HCT116 (cell line): Measurements from ENCODE around the gene HNRNPA2B1. TPM values are rescaled to one million over a fixed set of nuclear protein-coding genes. Genes with fewer than 3 reads are reported as not detected.

Experiments
- ATAC-seq: fragments of 200-7000 bp; cut with Tn5 transposase; 2 replicates; pipeline ENCODE4 v1.9.1; 2020; ENCODE audit warnings: mild to moderate bottlenecking, moderate library complexity
- BruUV-seq: library from RNA; stranded (reverse); fragments of 400-500 nt; replicated peaks from 2 replicates; lab custom pipeline; 2021; lab: Mats Ljungman, UMichigan
- CTCF ChIA-PET: fragments of 300-600 bp; sonication (Branson Sonifier 250); formaldehyde crosslinking; loops from one replicate; lab custom pipeline; 2021; ENCODE audit warnings: antibody characterized with exemption; lab: Charles Lee
- POLR2A ChIA-PET: fragments of 300-600, 350-600 bp; sonication (Branson Sonifier 250); formaldehyde crosslinking; loops from one replicate; lab custom pipeline; 2021; ENCODE audit warnings: antibody characterized with exemption; lab: Charles Lee
- RAD21 ChIA-PET, 2 experiments: fragments of 300-600 bp; sonication (Branson Sonifier 250); formaldehyde crosslinking; loops; one replicate each; lab custom pipeline; 2023; ENCODE audit warnings: low total read pairs in 2 of 2; ENCODE audit not compliant: uncharacterized antibody in 2 of 2, unreplicated experiment in 2 of 2, low non-redundant PET in 1 of 2; lab: Charles Lee
- DNase-seq: peaks from one replicate; pipeline ENCODE4 v3.0.0-alpha.2; 2010; ENCODE audit warnings: low read depth, low spot score
- H2AFZ ChIP-seq: fragments of 200-600 bp; shearing (Covaris generic), sonication (generic); 2 replicates; pipeline ENCODE4 v1.6.1; 2017; ENCODE audit warnings: low read depth, mixed run types, mixed read lengths, antibody characterized with exemption, low read length; ENCODE audit not compliant: poor library complexity, severe bottlenecking
- H3K27ac ChIP-seq: 2 replicates; pipeline ENCODE4 v1.5.1; 2012; ENCODE audit warnings: low read depth, low read length
- H3K27me3 ChIP-seq: fragments of 200-600 bp; sonication (generic); 2 replicates; pipeline ENCODE4 v1.6.1; 2016; ENCODE audit warnings: mixed run types, low read length, mixed read lengths; ENCODE audit not compliant: insufficient read depth
- H3K36me3 ChIP-seq, 2 experiments: fragments of 200-500 bp in 1 of 2; fragments of 200-600 bp in 1 of 2; sonication (Bioruptor generic) in 1 of 2; sonication (generic) in 1 of 2; 2 replicates each; pipeline versions ENCODE4 v1.5.1 to v1.6.1; 2014 to 2016; ENCODE audit warnings: low read length in 2 of 2, inconsistent platforms in 1 of 2, mixed read lengths in 1 of 2, mixed run types in 1 of 2; ENCODE audit not compliant: insufficient read depth in 2 of 2, control insufficient read depth in 1 of 2
- H3K4me1 ChIP-seq, 2 experiments: fragments of 200-600 bp in 1 of 2; sonication (generic) in 1 of 2; 2 replicates each; pipeline versions ENCODE4 v1.5.1 to v1.6.1; 2012 to 2017; ENCODE audit warnings: low read length in 2 of 2, inconsistent platforms in 1 of 2, mild to moderate bottlenecking in 1 of 2, mixed read lengths in 1 of 2, mixed run types in 1 of 2, moderate library complexity in 1 of 2; ENCODE audit not compliant: insufficient read depth in 2 of 2, control insufficient read depth in 1 of 2
- H3K4me2 ChIP-seq: fragments of 200-600 bp; sonication (generic); 2 replicates; pipeline ENCODE4 v1.6.1; 2017; ENCODE audit warnings: mixed run types, low read length, mixed read lengths
- H3K4me3 ChIP-seq, 2 experiments: fragments of 200-600 bp in 1 of 2; sonication (generic) in 1 of 2; replicated peaks in 1 of 2; 2 replicates each; pipeline ENCODE4 v1.5.1; 2011 to 2016; ENCODE audit warnings: low read length in 2 of 2, control low read depth in 1 of 2, low read depth in 1 of 2, mild to moderate bottlenecking in 1 of 2, mixed read lengths in 1 of 2, mixed run types in 1 of 2
- H3K79me2 ChIP-seq: fragments of 200-600 bp; sonication (generic); 2 replicates; pipeline ENCODE4 v1.6.1; 2017; ENCODE audit warnings: mild to moderate bottlenecking, mixed run types, low read length, moderate library complexity, mixed read lengths; ENCODE audit not compliant: insufficient read depth
- H3K9ac ChIP-seq: fragments of 200-600 bp; sonication (generic); 2 replicates; pipeline ENCODE4 v1.6.1; 2016; ENCODE audit warnings: low read length, mixed read lengths
- H3K9me2 ChIP-seq: fragments of 200-600 bp; sonication (generic), shearing (Covaris generic); 2 replicates; pipeline ENCODE4 v1.6.1; 2017; ENCODE audit warnings: mixed run types, mild to moderate bottlenecking, moderate library complexity; ENCODE audit not compliant: insufficient read depth
- H3K9me3 ChIP-seq, 2 experiments: fragments of 200-500 bp in 1 of 2; fragments of 200-600 bp in 1 of 2; sonication (Bioruptor generic) in 1 of 2; sonication (generic) in 1 of 2; 2 replicates each; pipeline ENCODE4 v1.6.1; 2014 to 2017; ENCODE audit warnings: low read length in 2 of 2, mixed read lengths in 2 of 2, inconsistent platforms in 1 of 2, low read depth in 1 of 2, mild to moderate bottlenecking in 1 of 2, mixed run types in 1 of 2, moderate library complexity in 1 of 2; ENCODE audit not compliant: control insufficient read depth in 1 of 2, insufficient read depth in 1 of 2
- H4K20me1 ChIP-seq: fragments of 200-600 bp; sonication (generic), shearing (Covaris generic); 2 replicates; pipeline ENCODE4 v1.6.1; 2017; ENCODE audit warnings: mixed run types, mild to moderate bottlenecking, moderate library complexity; ENCODE audit not compliant: insufficient read depth
- CEBPB ChIP-seq: IDR thresholded peaks from 2 replicates; pipeline ENCODE4 v1.6.1; 2012; ENCODE audit warnings: low read depth
- ELF1 ChIP-seq: IDR thresholded peaks from 2 replicates; pipeline ENCODE4 v1.6.1; 2012; ENCODE audit warnings: low read depth, borderline replicate concordance
- JUND ChIP-seq: IDR thresholded peaks from 2 replicates; pipeline ENCODE4 v1.6.1; 2012
- SP1 ChIP-seq: IDR thresholded peaks from 2 replicates; pipeline ENCODE4 v1.6.1; 2012; ENCODE audit warnings: low read depth
- SRF ChIP-seq: IDR thresholded peaks from 2 replicates; pipeline ENCODE4 v1.6.1; 2012; ENCODE audit warnings: low read depth
- TCF7L2 ChIP-seq: IDR thresholded peaks from 2 replicates; pipeline ENCODE4 v1.7.0; 2011; ENCODE audit warnings: borderline replicate concordance, inconsistent platforms; ENCODE audit not compliant: insufficient read depth, insufficient read length; ENCODE audit errors: extremely low read depth
- YY1 ChIP-seq: IDR thresholded peaks from 2 replicates; pipeline ENCODE4 v1.6.1; 2011; ENCODE audit warnings: low read length, low read depth, moderate library complexity, mild to moderate bottlenecking; ENCODE audit not compliant: insufficient replicate concordance; ENCODE audit errors: extremely low read depth
- ZFX ChIP-seq: fragments of 450-650 bp; IDR thresholded peaks from 2 replicates; pipeline ENCODE4 v1.6.1; 2017
- intact Hi-C: fragments of 100-400 bp; cut with micrococcal nuclease; formaldehyde crosslinking; loops from 2 replicates; pipeline ENCODE4 v1.10.0; 2022
- total RNA-seq: library from RNA; stranded (reverse); gene quantifications from one replicate; pipeline ENCODE4 v1.2.1, GENCODE V29; 2021; ENCODE audit not compliant: unreplicated experiment
- TF ChIP-seq, protein P1 (sequence below): IDR thresholded peaks from 2 replicates; pipeline ENCODE4 v1.6.1; 2012
- TF ChIP-seq, protein P2 (sequence below): IDR thresholded peaks from 2 replicates; pipeline ENCODE4 v1.6.1; 2012; ENCODE audit warnings: low read depth
- TF ChIP-seq, protein P3 (sequence below), 3 experiments: fragments of 200-600 bp in 1 of 3; sonication (generic) in 1 of 3; IDR thresholded peaks in 2 of 3; conservative IDR thresholded peaks in 1 of 3; 2 replicates each; pipeline ENCODE4 v1.5.1; 2012 to 2017; ENCODE audit warnings: low read depth in 2 of 3, low read length in 2 of 3, antibody characterized with exemption in 1 of 3, borderline replicate concordance in 1 of 3, control low read depth in 1 of 3, mild to moderate bottlenecking in 1 of 3, mixed read lengths in 1 of 3, mixed run types in 1 of 3, moderate library complexity in 1 of 3; ENCODE audit not compliant: insufficient read depth in 1 of 3

Gene HNRNPA2B1
- total RNA-seq, 1 experiment from 2014 or later, result 870 TPM

DNA sequence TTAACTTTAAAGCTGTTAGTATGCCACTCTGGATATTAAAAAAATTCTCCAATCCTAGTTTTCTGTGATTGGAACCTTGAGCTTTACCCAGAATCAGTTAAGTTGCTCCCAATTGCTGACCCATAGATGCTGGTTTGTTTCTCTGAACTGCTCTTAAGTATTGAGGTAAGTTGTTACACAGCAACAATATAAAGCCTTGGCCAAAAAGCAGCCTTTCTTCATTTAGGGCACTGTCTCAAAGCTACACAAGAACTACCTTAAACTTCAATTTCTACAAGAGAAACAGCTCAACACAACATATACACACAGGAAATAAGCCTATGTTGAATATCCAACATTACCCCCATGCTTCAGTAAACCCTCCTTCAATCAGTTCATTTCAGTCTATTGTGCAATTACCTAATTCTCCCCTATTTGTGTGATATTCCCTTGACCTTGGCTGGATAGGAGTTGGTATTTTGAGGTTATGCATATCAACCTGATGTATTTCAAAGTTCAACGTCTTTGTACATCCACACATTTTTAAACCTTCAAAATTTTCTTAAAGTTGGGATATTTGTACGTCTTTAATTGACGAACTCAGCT, 11.5 kb downstream of the HNRNPA2B1 start:
- POLR2A ChIA-PET, result interaction anchor here (2.0 kb wide), 1 partner anchor 11 kb away, joined by 10 read pairs; no protein-coding TSS in a partner anchor
- no peak overlapping the region for H2AFZ ChIP-seq
- RAD21 ChIA-PET, result no interaction called here
- H3K27ac ChIP-seq, result no peak overlapping the region
- no peak overlapping the region for H3K4me2 ChIP-seq
- H3K9me3 ChIP-seq, result no peaks in the 10 kb centered on the region
- DNase-seq (no peak), ATAC-seq (no peak)
- intact Hi-C loops, result no loop called here
- H3K4me1 ChIP-seq, result no peaks in the 10 kb centered on the region
- no TSS peak for BruUV-seq
- CTCF ChIA-PET, result no interaction called here
- peaks cover 50% of the 10 kb centered on the region for H3K79me2 ChIP-seq
- no peaks in the 10 kb centered on the region for H3K27me3 ChIP-seq
- H4K20me1 ChIP-seq, result peaks cover 80% of the 10 kb centered on the region; the same call in 1 of the 2 replicates
- TF ChIP-seq CEBPB (0 out of 2 replicates have a peak, but pooled peaks have one; percentile 14), JUND (no peak; the same call in none of the 2 replicates)
- TF ChIP-seq, all 23 proteins: peak for 1
- H3K9ac ChIP-seq, result no peak overlapping the region
- no peak overlapping the region for H3K4me3 ChIP-seq
- no peaks in the 10 kb centered on the region for H3K9me2 ChIP-seq
- H3K36me3 ChIP-seq, result peaks cover 49 to 52% of the 10 kb centered on the region in 2 experiments

DNA sequence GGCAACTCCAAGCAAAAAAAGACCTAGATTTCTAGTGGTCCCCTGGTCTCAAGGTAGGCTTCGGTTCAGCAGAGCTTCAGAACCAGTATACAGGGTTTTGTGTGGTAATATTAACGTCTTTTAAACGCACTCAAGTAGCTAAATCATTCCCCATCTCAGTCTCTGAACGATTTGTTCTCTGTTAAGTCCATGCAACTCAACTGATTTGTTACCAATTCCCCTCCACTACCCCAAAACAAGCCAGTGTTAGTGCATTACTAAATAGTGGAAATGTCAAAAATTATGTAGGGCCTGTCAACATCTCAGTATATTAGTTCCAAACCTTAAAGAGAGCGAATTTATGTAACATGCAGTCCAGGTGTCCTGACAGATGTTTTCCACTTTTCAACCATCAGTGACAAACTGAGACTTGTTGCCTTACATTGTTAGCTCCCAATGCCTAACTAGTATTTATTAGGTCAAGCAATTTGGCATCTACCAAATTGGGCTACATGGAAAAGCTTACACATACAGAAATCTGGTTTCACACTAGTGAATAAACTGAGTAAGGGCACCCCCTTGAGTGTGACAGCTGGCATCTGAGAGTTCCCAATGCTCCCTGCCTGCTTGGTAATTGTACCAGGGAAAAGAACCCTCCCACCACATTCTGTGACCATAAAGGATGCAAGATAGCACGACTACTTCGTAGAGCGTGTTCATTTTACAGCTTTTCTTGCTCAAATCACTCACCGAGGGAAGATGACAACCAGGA, 12.2 kb downstream of the HNRNPA2B1 start:
- Histone ChIP-seq H4K20me1 (peaks cover 74% of the 10 kb centered on the region; the same call in 1 of the 2 replicates), H3K4me1 (no peaks in the 10 kb centered on the region), H3K27me3 (no peaks in the 10 kb centered on the region), H2AFZ (no peak overlapping the region), H3K36me3 (peaks cover 43 to 45% of the 10 kb centered on the region in 2 experiments), H3K27ac (no peak overlapping the region; the same call in 1 of the 2 replicates), H3K79me2 (peaks cover 43% of the 10 kb centered on the region), H3K4me3 (no peak overlapping the region), H3K9me3 (no peaks in the 10 kb centered on the region), H3K9me2 (no peaks in the 10 kb centered on the region), H3K4me2 (no peak overlapping the region), H3K9ac (no peak overlapping the region)
- RAD21 ChIA-PET, result no interaction called here
- POLR2A ChIA-PET, result interaction anchor here (1.7 to 2.1 kb wide), 3 partner anchors 9 to 11 kb away, joined by 5 to 11 read pairs (median 10); no protein-coding TSS in a partner anchor
- intact Hi-C loops, result no loop called here
- BruUV-seq, result no TSS peak
- ATAC-seq, result peak; percentile 15
- no peak for DNase-seq
- CTCF ChIA-PET, result interaction anchor here (1.2 kb wide), 1 partner anchor 97 kb away, joined by 3 read pairs; no protein-coding TSS in a partner anchor
- TF ChIP-seq SP1 (no peak), ZFX (no peak), TCF7L2 (no peak), CEBPB (0 out of 2 replicates have a peak, but pooled peaks have one; percentile 11), ELF1 (no peak), SRF (peak; percentile 23; the same call in 1 of the 2 replicates), YY1 (no peak)
- TF ChIP-seq, protein P1, sequence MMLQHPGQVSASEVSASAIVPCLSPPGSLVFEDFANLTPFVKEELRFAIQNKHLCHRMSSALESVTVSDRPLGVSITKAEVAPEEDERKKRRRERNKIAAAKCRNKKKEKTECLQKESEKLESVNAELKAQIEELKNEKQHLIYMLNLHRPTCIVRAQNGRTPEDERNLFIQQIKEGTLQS, result 0 out of 2 replicates have a peak, but pooled peaks have one; percentile 4
- TF ChIP-seq, protein P2, sequence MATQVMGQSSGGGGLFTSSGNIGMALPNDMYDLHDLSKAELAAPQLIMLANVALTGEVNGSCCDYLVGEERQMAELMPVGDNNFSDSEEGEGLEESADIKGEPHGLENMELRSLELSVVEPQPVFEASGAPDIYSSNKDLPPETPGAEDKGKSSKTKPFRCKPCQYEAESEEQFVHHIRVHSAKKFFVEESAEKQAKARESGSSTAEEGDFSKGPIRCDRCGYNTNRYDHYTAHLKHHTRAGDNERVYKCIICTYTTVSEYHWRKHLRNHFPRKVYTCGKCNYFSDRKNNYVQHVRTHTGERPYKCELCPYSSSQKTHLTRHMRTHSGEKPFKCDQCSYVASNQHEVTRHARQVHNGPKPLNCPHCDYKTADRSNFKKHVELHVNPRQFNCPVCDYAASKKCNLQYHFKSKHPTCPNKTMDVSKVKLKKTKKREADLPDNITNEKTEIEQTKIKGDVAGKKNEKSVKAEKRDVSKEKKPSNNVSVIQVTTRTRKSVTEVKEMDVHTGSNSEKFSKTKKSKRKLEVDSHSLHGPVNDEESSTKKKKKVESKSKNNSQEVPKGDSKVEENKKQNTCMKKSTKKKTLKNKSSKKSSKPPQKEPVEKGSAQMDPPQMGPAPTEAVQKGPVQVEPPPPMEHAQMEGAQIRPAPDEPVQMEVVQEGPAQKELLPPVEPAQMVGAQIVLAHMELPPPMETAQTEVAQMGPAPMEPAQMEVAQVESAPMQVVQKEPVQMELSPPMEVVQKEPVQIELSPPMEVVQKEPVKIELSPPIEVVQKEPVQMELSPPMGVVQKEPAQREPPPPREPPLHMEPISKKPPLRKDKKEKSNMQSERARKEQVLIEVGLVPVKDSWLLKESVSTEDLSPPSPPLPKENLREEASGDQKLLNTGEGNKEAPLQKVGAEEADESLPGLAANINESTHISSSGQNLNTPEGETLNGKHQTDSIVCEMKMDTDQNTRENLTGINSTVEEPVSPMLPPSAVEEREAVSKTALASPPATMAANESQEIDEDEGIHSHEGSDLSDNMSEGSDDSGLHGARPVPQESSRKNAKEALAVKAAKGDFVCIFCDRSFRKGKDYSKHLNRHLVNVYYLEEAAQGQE, result no peak
- TF ChIP-seq, protein P3, sequence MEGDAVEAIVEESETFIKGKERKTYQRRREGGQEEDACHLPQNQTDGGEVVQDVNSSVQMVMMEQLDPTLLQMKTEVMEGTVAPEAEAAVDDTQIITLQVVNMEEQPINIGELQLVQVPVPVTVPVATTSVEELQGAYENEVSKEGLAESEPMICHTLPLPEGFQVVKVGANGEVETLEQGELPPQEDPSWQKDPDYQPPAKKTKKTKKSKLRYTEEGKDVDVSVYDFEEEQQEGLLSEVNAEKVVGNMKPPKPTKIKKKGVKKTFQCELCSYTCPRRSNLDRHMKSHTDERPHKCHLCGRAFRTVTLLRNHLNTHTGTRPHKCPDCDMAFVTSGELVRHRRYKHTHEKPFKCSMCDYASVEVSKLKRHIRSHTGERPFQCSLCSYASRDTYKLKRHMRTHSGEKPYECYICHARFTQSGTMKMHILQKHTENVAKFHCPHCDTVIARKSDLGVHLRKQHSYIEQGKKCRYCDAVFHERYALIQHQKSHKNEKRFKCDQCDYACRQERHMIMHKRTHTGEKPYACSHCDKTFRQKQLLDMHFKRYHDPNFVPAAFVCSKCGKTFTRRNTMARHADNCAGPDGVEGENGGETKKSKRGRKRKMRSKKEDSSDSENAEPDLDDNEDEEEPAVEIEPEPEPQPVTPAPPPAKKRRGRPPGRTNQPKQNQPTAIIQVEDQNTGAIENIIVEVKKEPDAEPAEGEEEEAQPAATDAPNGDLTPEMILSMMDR (IDR thresholded peaks at IDR 0.05 in 2 of 3, conservative IDR thresholded peaks at IDR 0.05 in 1 of 3; ENCODE audit: borderline replicate concordance in 1 of 3, insufficient read depth in 1 of 3, low read depth in 2 of 3, low read length in 2 of 3), result no peak
